Duodenal mucosa (tissue), 2 donors: ENCODE data around the gene BMP5.

Experiments used
- H3K27ac ChIP-seq: one replicate; pipeline ENCODE4 v1.7.0; 2013; ENCODE audit warnings: low read depth, low read length
- H3K27me3 ChIP-seq, 2 donors: one replicate each; pipeline ENCODE4 v1.7.0; 2013; ENCODE audit warnings: low read length in 2 of 2, control low read depth in 1 of 2; ENCODE audit not compliant: insufficient read depth in 2 of 2, control insufficient read depth in 1 of 2
- H3K36me3 ChIP-seq, 2 donors: one replicate each; pipeline ENCODE4 v1.7.0; 2013; ENCODE audit warnings: low read length in 2 of 2, control low read depth in 1 of 2; ENCODE audit not compliant: insufficient read depth in 2 of 2, control insufficient read depth in 1 of 2
- H3K4me1 ChIP-seq, 2 donors: one replicate each; pipeline ENCODE4 v1.7.0; 2013; ENCODE audit warnings: low read length in 2 of 2, control low read depth in 1 of 2; ENCODE audit not compliant: insufficient read depth in 2 of 2, control insufficient read depth in 1 of 2
- H3K4me3 ChIP-seq, 2 donors: one replicate each; pipeline ENCODE4 v1.7.0; 2013; ENCODE audit warnings: low read length in 2 of 2, low read depth in 1 of 2
- H3K9ac ChIP-seq, 2 donors: one replicate each; pipeline ENCODE4 v1.7.0; 2013; ENCODE audit warnings: low read length in 2 of 2, low read depth in 1 of 2
- H3K9me3 ChIP-seq, 2 donors: one replicate each; pipeline ENCODE4 v1.7.0; 2013; ENCODE audit warnings: low read length in 2 of 2, control low read depth in 1 of 2; ENCODE audit not compliant: control insufficient read depth in 1 of 2

The BMP5 gene

DNA sequence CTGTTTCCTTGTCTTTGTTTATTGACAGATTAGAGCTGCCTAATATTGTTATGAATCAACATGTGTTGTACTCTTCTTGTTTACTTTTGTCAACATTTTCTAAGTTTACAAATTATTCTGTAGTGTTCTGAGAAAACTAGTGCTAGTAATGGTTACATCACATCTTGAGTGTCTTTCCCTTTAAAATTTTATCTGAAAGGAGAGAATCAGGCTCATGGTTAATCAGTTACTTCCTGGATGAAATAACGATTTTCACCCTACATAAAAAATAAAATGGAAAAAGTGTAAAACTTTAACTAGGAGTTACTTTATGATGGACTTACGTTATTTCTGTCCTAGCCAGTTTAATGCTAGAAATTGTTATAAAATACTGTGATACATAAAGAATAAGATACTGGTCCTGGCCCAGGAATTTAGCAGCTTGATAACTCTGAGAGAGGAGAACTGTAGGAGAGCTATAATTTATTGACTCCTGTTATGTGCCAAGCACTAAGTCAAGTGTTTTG, 26.4 kb upstream of the BMP5 start:
- Histone ChIP-seq H3K27ac (no peak overlapping the region), H3K9ac (no peak overlapping the region), H3K4me3 (no peak overlapping the region), H3K4me1 (no peaks in the 10 kb centered on the region), H3K36me3 (no peaks in the 10 kb centered on the region), H3K9me3 (no peaks in the 10 kb centered on the region), H3K27me3 (no peaks in the 10 kb centered on the region)

DNA sequence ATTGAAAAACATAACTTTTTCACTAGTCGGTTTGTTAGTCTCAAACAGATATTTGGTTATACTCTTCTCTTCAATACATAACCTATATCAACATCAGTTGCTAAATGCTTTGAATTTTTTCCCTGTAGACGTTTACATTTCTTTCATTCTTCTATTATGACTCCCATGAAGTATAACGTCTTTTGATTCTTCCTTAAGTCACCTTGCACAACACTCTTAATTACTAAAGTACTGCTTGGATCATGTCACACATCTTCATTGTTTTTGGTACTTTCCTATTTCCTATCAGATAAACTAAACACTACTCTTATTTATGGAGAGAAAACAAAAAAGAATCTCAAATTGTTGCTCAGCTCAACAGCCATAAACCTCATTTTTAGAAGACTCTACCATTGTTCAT, 23.0 kb upstream of the BMP5 start:
- no peaks in the 10 kb centered on the region for H3K4me1 ChIP-seq
- H3K9me3 ChIP-seq: no peaks in the 10 kb centered on the region
- H3K27ac ChIP-seq: no peak overlapping the region
- H3K9ac ChIP-seq: no peak overlapping the region
- no peaks in the 10 kb centered on the region for H3K36me3 ChIP-seq
- no peak overlapping the region for H3K4me3 ChIP-seq
- H3K27me3 ChIP-seq: no peaks in the 10 kb centered on the region

DNA sequence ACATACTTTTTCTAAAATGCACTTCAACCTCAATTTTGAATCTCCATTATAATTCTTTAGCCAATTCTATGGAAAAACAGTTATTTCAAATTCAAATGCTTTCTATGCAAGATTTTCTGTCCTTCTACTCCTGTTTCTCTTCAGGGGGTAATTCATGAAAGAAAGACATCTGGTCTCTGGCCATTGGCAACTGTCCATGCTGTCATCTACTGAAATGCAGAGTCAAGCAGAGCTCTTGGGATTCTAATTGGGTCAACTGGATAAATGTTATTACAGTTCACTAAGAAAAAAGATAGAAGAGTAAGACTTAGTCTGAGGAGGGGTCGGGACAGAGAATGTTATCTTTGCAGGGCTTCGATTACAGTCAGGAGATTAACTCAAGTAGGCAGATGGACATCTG, 22.0 kb upstream of the BMP5 start:
- no peak overlapping the region for H3K9ac ChIP-seq
- H3K9me3 ChIP-seq: no peaks in the 10 kb centered on the region
- no peaks in the 10 kb centered on the region for H3K4me1 ChIP-seq
- H3K27ac ChIP-seq: no peak overlapping the region
- no peaks in the 10 kb centered on the region for H3K36me3 ChIP-seq
- H3K4me3 ChIP-seq: no peak overlapping the region
- no peaks in the 10 kb centered on the region for H3K27me3 ChIP-seq

DNA sequence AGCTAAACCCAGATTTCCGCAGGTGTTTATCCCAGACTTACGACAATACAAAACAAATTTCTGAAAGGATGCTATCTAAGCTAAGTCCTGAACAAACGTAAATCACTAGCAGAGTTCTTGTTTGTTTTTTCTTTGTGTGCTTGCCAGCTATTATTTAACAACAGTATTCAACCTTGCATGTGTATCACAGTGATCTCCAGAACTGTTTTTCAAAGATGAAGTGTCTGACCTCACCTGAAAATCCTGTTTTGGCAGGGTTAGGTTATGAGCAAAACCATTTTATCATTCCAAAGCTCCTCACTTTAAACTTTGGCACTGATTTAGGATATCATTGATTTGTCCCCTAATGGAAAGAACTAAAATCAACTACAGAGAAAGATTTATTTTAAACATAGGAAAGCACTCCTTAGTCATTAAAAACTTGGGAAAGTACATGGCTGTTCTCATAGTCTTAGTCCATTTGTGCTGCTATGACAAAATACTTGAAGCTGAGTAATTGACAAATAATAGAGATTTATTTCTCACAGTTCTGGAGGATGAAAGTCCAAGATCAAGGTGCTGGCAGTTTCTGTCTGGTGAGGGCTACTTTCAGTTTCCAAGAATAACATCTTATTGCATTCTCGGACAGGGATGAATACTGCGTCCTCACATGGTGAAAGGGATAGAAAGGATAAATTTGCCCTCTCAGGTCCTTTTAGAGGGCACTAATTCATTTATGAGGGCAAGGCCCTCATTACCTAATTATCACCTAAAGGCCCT, 20.8 kb upstream of the BMP5 start:
- Histone ChIP-seq H3K4me3 (no peak overlapping the region), H3K9ac (no peak overlapping the region), H3K9me3 (no peaks in the 10 kb centered on the region), H3K36me3 (no peaks in the 10 kb centered on the region), H3K27ac (no peak overlapping the region), H3K27me3 (no peaks in the 10 kb centered on the region), H3K4me1 (no peaks in the 10 kb centered on the region)

DNA sequence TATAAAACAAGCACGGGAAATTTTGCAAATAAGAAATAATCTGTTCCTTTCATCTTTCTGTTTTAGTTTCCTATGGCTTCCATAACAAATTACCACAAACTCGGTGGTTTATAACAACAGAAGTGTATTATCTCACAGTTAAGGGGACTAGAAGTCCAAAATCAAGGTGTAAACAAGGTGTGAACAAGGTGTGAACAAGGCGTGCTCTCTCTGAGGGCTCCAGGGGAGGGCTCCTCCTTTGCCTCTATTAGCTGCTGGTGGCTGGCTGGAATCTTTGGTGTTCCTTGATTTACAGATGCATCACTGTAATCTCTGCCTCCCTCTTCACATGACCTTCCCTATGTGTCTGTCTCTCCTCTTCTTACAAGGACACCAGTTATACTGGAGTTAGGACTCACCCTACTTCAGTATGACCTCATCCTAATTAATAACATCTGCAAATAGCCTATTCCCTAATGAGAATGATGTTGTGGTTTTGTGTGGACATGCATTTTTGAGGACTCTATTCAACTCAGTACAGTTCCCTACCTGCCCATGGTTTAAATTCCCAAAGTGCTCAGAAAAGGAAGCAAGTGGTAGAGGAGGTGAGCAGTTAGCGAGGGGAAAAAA, 17.5 kb upstream of the BMP5 start:
- Histone ChIP-seq H3K27me3 (no peaks in the 10 kb centered on the region), H3K9me3 (no peaks in the 10 kb centered on the region), H3K27ac (no peak overlapping the region), H3K9ac (no peak overlapping the region), H3K4me3 (no peak overlapping the region), H3K36me3 (no peaks in the 10 kb centered on the region), H3K4me1 (no peaks in the 10 kb centered on the region)

DNA sequence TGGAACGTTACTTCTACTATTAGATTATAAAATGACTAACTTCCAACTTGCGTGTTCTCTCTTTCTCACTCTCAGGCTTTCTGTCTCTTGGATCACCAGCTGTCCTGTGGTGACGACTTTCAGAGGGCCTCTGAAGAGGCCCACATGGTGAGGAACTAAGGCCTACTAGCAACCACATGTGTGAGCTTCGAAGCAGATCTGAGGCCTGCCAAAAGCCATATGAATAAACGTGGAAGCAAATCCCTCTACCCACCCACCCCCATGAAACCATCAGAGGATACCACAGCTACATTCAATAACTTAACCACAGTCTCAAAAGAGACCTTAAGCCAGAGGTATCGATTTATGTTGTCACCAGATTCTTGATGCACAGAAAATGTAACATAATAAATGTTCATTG, 13.5 kb upstream of the BMP5 start:
- Histone ChIP-seq H3K27me3 (no peaks in the 10 kb centered on the region), H3K4me3 (no peak overlapping the region), H3K36me3 (no peaks in the 10 kb centered on the region), H3K27ac (no peak overlapping the region), H3K4me1 (no peaks in the 10 kb centered on the region), H3K9me3 (no peaks in the 10 kb centered on the region), H3K9ac (no peak overlapping the region)

DNA sequence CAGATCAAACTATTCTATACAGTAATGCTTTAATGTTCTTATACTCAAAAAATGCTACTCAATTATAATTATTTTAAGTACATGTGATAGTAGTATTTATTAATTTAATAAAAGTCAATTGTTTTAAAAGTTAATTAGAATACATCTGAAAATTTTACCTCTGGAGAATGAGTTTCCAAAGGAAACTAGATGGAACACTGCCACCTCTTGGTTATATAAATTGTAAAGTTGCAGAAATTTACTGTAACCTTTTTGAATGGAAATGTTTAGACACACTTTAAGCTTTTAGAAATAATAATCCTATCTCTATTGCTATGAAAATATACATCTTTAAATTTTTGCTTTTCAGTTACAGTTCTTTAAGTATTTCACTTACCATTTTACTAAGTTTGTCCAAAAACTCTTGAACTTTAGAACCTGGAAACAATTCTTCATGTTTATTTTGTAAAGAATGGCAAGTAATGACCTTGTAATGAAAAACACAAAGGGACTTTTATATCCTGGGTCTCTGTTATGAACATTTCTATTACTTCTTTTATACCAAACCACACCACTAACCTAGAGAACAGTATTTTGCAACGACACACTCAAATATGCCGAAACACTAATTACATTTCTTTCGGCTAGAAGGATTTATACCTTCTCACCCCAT, 10.9 kb upstream of the BMP5 start:
- no peaks in the 10 kb centered on the region for H3K27me3 ChIP-seq
- no peak overlapping the region for H3K27ac ChIP-seq
- H3K9me3 ChIP-seq: no peaks in the 10 kb centered on the region
- no peak overlapping the region for H3K4me3 ChIP-seq
- H3K36me3 ChIP-seq: no peaks in the 10 kb centered on the region
- no peak overlapping the region for H3K9ac ChIP-seq
- no peaks in the 10 kb centered on the region for H3K4me1 ChIP-seq

DNA sequence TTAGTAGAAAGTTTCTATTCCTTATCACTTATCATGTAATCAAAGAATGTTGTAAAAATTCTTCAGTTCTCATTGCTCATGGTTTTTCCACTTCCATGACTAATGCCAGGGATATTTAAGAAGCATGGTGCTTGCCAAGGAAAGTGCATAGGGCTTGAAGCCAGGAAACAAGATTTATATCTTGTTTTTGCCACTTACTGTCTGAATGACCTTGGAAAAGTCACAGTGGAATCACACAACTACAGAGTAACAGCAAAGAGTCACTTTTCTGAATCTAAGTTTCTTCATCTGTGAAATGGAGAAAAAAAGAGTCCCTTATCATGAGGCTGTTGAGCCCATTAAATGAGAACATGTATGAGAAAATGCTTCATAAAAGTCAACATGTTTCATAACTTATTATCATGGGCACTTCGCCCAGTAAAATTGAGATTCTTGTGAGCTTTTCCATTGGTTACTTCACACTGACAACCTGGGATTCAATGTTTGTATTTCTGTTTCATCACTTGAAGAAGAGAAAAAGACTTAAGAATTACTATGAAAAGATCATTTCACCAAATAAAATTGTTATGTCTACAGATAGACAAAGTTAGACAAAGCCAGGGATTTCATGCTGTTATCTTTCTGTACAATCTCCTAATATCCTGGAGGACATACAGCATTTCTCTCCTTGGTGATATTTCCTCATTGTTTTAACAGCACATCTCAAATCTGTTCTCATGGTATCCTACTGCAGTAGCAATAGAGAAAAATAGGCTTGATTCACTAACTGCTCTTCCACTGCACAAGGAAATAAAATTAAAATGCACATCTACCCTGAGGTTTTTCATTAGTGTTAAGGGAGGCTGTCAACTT, 7.6 kb upstream of the BMP5 start:
- H3K27ac ChIP-seq: no peak overlapping the region

DNA sequence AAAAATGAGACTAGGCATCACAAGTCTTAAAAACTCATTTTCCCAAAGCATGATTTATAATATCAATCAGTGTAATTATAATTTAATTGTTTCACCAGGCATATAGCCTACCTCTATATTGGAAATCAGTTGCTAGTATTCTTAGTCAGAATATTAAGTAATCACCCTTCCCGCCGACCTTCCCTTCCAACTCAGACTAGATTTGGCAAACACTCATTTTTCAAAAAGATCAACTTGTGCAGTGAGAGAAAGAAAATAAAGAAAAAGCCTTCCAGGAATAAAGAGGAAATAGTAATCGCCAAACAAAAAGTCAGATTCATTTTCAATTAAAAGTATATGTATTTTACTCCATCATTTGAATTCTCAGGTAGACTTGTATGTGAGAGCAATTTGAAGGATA, 1.9 kb upstream of the BMP5 start:
- no peak overlapping the region for H3K27ac ChIP-seq
- H3K9me3 ChIP-seq: no peaks in the 10 kb centered on the region
- no peaks in the 10 kb centered on the region for H3K27me3 ChIP-seq
- H3K36me3 ChIP-seq: no peaks in the 10 kb centered on the region
- no peaks in the 10 kb centered on the region for H3K4me1 ChIP-seq
- H3K4me3 ChIP-seq: no peak overlapping the region
- no peak overlapping the region for H3K9ac ChIP-seq

More for the DNA sequence above, 7.6 kb upstream of the BMP5 start:
- no peak overlapping the region for H3K9ac ChIP-seq
- H3K4me3 ChIP-seq: no peak overlapping the region
- H3K4me1 ChIP-seq: no peaks in the 10 kb centered on the region
- H3K27me3 ChIP-seq: no peaks in the 10 kb centered on the region
- no peaks in the 10 kb centered on the region for H3K36me3 ChIP-seq
- no peaks in the 10 kb centered on the region for H3K9me3 ChIP-seq
